GM18858 (cell line): ENCODE results near the gene RING1.
"Not testable (repeated sequence)": the region's sequence is repeated elsewhere in the genome, so short reads cannot be mapped to it uniquely, and the experiment has no call there.

Experiments used
- ATAC-seq: cut with Tn5 transposase; IDR thresholded peaks from one replicate; pipeline ENCODE4 v1.9.1; 2021; ENCODE audit not compliant: unreplicated experiment

The RING1 gene

GRCh38 chr6:33205191-33206026, 2.9 kb upstream of the RING1 start:
- no peak for ATAC-seq

DNA sequence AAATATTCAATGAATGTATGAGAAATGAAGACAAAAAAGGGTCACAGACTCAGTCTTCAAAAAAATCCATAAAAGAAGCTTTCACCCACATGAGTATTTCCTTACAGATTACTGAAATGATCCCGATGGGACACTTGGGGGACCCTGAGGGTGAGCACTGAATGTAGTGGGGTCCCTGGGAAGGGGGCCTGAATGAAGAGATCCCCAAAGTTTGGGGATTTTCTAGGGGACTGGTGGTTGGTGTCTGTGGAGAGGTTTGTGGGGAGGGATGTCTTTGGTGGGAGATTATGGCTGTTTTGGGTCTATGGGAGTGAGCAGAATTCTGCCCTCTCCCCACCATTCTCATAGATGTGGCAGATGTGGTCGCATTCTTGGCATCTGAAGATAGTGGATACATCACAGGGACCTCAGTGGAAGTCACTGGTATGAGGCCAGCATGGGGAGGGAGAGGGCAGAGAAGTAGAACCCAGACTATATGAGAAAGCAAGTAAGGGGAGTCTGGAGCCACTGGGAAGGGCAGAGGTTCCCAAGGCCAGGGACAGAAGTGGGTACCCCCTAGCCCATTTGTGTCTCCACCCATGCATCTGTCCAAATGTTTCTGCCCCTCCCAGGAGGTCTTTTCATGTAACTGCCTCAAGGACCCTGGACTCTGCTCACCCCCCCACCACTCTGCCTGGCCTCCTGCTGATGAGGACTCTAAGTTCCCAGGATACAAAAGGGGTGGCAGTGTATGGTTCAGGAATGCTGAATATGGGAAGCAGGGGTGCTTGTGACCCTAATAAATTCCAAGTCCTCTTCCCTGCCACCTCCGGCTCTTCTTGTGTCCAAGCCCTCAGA, 2.1 kb upstream of the RING1 start:
- ATAC-seq = no peak

- ATAC-seq = no peak
These were observed 1.3 kb upstream of the RING1 start for GRCh38 chr6:33206864-33207551.

DNA sequence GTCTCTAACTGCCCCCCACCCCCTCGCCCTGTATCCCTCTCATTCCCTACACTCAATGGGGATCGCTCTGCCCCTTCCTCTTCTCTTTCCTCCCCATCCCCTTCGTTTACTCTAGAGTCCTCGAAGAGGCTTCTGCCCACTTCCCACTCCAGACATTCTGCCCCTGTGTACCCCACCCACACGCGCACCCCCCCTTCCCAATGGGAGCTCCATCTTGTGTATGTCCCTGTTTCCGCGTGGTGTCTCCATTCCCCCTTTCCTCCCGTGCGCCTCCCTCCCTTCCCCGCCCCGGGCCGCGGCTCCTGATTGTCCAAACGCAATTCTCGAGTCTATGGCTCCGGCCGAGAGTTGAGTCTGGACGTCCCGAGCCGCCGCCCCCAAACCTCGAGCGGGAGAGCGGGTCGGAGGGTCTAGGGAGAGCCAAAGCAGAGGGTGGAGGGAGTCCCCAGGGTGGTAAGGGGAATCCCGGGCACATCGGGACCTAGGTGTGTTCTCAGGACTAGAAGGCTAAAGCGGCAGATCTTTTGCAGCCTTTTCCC, 679 bp upstream of the RING1 start:
- ATAC-seq = no peak

GRCh38 chr6:33209856-33210255, 1.6 kb downstream of the RING1 start:
- no peak for ATAC-seq

- ATAC-seq = no peak
These were observed 2.8 kb downstream of the RING1 start for GRCh38 chr6:33211136-33211535.

DNA sequence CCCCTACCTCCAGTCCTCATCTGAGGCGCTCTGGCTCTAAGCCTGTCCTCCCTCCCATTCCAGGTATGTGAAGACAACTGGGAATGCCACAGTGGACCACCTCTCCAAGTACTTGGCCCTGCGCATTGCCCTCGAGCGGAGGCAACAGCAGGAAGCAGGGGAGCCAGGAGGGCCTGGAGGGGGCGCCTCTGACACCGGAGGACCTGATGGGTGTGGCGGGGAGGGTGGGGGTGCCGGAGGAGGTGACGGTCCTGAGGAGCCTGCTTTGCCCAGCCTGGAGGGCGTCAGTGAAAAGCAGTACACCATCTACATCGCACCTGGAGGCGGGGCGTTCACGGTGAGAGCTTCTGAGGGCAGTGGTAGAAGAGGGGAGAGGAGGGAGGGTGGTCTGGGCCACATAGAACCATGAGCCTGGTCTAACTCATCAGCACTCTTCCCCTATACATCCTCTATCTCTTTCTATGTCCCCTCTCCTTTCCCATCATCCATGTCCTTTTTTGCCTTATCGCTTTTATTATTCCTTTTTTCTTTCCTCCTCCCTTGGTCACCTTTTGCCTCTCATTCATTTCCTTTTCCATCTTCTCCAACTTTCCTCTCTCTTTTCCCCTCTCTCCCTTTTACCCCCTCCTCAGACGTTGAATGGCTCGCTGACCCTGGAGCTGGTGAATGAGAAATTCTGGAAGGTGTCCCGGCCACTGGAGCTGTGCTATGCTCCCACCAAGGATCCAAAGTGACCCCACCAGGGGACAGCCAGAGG, 3.5 kb downstream of the RING1 start:
- no peak for ATAC-seq

- no peak for ATAC-seq
These were observed 4.5 kb downstream of the RING1 start for GRCh38 chr6:33212857-33213165.

DNA sequence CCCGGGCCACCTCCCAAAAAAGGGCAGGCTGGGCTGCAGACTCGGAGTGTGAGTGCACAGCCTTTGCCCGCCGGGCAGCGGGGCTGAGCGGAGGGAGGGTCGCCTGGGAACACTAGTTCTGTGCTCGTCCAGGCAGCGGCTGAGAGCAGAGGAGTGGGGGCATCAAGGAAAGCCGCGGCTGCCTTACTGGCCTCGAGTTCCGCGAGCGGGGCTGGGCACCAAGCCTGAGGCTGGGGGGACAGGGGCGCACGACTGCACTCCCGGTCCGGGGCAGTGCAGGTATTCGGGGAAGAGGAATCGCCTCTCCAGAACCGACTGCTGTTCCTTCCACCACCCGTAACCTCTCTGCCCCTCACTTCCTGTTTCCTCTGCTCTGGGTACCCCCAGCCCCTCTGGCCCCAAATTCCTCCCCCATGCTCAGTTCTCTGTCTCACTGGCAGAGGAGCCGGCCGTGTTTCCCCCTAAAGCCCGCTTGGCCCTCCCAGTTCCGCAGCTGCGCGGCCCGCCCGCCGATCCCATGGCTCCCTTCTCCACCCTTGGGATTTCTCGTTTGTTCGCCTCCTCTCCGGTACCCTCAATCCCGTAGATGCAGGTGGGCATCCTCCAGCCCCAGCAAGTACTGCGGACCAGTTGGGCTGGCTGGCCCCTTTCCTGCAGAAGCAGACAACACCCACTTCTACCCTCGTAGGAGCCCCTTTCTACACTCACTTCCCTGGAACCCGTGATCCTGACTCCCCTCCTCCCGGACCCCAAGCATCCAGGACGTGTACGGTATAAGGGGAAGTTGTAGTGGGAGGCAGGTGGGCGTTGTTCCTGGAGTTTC, 5.1 kb downstream of the RING1 start:
- no peak for ATAC-seq

GRCh38 chr6:33213989-33214335, 5.7 kb downstream of the RING1 start:
- no peak for ATAC-seq

GRCh38 chr6:33215271-33216116, 7.2 kb downstream of the RING1 start:
- no peak for ATAC-seq

GRCh38 chr6:33216117-33216649, 7.9 kb downstream of the RING1 start:
- ATAC-seq = no peak

DNA sequence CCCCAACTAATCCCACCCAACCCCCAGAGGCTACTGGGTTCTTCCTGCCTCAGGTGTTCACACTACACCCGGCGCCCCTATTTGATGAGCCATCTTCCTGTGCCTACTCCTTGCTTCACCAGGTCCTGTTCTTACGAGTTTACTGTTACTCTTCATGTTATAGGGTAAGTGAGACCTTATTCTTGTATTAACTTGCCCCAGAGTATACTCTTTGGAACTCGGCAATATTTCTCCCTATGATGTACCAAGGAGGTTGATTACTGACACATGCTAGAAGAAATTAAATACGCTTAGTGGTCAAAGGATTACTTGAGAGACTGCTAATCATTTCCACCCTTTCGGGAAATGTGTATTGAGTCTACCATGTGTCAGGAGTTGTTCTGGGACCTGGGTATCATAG, 8.9 kb downstream of the RING1 start:
- no peak for ATAC-seq

- no peak for ATAC-seq
These were observed 9.4 kb downstream of the RING1 start for GRCh38 chr6:33217681-33218080.

DNA sequence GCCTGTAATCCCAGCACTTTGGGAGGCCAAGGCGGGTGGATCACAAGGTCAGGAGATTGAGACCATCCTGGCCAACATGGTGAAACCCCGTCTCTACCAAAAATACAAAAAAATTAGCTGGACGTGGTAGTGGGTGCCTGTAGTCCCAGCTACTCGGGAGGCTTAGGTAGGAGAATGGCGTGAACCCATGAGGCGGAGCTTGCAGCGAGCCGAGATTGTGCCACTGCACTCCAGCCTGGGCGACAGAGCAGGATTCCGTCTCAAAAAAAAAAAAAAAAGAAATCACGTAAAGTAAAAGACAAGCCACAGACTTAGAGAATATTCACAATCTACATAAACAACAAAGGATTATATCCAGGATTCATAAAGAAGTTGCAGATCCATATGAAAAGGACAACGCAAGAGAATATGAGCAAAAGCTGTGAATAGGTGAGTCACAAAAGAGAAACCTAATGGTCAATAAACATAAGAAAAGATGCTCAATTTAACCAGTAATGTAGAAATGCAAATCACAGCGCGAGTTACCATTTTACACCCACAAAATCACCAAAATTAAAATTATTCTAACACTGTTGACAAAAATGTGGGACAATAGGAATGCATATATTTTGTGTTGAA, 18.3 kb downstream of the RING1 start:
- ATAC-seq = not testable (repeated sequence)

GRCh38 chr6:33235221-33235634, 26.9 kb downstream of the RING1 start:
- no peak for ATAC-seq

- no peak for ATAC-seq
These were observed 28.0 kb downstream of the RING1 start for GRCh38 chr6:33236328-33236727.

DNA sequence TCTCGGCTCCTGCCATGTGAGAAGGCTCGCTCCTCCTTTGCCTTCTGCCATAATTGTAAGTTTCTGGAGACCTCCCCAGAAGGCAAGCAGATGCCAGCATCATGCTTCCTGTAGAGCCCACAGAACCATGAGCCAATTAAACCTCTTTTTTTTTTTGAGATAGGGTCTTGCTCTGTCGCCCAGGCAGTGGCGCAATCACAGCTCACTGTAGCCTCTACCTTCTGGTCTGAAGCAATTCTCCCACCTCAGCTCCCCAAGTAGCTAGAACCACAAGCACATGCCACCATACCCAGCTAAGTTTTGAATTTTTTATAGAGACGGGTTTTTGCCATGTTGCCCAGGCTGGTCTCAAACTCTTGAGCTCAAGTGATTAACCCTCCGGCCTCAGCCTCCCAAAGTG, 28.6 kb downstream of the RING1 start:
- ATAC-seq = no peak
